NAMALWA (cell line): ENCODE data around the gene BIN1.

Experiments
- DNase-seq: peaks from one replicate; pipeline ENCODE4 v3.0.0-alpha.2; 2015; ENCODE audit warnings: low spot score

BIN1 gene

GRCh38 chr2:127058246-127058953 lies 48.6 kb downstream of the BIN1 start:
- DNase-seq, result no peak

GRCh38 chr2:127057371-127058245 lies 49.3 kb downstream of the BIN1 start:
- DNase-seq, result no peak

DNA sequence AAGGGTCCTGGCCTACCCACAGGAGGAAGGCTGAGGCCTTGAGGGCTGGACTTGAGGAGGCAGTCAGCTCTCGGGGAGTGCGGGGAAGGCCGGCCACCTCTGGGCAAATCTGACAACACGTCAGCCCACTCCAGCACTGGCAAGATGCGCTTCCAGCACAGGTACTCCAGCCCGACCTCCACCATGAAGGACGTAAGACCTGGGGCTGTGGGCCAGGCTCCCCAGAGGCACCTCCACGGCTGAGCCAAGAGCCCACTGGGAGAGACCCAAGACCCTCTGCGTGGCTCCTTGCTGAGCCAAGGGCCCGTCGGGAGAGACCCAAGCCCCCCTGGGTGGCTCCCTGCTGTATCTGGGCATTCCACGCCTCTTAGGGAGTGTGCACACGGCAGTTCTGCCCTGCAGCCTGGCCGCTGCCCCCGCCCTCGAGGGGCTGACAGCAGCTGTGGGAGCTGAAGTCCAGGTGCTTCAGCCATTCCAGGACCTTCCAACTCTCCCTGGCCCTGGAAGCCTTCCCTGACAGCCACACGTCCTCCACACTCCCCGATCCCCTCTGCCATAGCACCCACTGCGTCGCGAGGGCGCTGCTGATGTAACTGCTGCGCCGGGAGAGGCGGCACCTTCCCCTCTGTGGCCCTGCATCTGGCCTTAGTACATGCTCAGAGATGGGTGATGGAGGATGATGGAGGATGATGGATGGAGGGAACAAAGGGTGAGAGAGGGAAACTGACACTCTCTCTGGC lies 50.2 kb downstream of the BIN1 start:
- no peak for DNase-seq

DNA sequence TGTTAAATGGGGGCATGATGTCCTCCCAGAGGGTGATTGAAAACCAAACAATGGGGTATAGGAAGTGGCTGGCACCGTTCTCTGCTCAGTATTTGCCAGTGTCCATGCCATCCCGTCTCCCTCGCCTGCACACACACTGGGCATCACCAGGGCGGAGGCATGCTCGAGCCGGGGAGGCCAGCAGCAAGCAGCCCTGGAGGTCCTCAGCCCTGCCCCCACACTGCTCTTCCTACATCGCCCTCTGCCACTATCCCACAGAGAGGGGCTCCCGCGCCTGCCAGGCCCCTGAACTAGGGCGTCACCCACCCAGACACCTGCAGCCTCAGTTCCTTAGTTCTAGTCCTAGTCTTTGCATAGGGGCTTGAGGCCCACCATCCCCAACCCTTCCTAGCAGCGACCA lies 50.9 kb downstream of the BIN1 start:
- no peak for DNase-seq

- no peak for DNase-seq
Observed at GRCh38 chr2:127055786-127056076, 51.2 kb downstream of the BIN1 start.

DNA sequence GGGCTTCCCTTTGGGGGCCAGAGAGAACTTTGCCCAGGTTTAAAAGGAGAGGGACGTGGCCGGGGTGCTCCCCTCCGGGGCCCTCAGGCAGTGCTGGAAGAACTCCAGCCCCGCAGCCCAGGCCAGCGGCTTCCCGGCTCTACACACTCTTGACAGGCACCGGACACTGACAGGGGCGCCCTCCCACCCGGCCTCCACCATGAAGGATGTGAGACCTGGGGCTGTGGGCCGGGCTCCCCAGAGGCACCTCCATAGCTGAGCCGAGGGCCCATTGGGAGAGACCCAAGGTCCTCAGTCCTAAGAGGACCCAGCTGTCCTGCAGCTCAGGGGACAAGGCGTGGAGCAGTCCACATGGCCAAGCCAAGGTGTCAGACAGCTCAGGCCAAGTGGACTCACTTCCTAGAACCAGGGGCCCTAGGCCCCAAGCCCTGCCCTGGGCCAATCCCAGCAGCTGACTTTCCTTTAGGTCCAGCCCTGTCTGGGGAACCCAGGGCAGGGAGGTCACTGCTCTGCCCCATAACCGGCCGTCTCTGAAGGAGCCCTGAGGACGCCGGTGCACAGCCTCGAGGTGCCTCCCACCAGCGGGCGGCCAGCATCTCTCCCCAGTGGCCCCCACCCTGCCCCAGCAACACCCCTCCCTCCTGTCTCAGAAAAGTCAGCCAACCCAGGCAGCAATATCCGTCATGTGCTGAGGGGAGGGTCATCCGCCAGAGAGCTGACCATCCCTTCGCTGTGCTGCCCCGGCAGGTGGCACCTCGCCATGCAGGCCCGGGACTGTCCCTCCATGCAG lies 51.8 kb downstream of the BIN1 start:
- no peak for DNase-seq

DNA sequence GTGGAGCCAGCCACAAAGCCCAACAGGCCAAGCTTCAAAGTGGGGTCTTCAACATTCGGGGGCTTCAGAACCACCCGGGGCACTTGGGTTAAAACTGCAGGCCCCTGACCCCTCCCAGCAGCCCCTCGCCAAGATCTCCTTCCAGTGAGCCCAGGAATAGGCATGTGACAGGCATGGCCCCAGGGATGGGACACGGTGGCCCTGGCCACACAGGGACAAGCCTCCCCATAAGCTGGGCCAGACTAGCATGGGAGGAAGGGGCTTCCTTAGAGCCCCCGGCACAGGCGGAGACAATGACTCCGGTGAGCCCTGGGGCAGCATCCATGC lies 52.4 kb downstream of the BIN1 start:
- DNase-seq, result no peak

- no peak for DNase-seq
Observed at GRCh38 chr2:127053731-127054603, 53.0 kb downstream of the BIN1 start.

DNA sequence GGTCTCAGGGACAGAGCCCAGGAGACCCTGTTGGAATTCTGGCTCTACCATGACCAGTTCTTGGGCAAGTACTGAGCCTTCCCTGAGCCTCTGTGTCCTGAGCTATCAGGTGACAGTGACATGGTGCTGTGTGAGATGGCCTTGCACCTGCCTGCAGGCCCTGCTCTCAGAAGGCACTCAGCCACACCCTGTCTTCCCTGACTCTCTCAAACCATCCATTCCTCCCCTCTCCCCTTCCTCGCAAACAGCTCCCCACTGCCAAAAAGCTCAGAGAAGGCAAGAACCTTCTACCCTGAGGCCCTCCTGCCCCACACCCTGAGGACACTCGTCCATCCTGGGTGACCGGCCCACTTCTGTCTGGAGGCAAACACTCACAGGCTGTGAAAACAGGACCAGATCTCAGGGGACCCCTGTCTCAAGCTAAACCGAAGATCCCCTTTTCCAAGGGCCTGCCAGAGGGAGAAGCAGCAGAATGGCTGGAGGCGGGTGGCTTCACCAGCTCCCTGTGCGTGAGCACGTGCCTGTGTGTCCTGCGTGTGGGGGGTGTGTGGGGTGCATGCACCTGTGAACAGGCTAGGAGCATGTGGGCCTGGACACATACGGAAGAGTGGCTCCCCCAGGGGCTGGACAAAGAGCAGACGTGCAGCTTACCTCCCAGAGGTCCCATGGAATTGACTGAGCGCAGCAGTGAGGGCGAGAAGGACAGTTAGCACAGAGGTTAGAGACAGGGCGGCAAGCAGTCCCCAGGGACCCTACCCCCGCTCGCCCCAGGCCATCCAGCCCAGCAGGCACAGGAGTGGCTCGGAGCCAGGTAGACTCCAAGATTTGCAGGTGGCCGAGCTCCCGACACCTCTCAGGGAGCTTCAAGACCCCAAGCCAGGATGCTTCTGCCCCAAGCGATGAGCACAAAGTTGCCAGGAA lies 53.9 kb downstream of the BIN1 start:
- DNase-seq, result no peak

- no peak for DNase-seq
Observed at GRCh38 chr2:127052057-127052770, 54.7 kb downstream of the BIN1 start.

DNA sequence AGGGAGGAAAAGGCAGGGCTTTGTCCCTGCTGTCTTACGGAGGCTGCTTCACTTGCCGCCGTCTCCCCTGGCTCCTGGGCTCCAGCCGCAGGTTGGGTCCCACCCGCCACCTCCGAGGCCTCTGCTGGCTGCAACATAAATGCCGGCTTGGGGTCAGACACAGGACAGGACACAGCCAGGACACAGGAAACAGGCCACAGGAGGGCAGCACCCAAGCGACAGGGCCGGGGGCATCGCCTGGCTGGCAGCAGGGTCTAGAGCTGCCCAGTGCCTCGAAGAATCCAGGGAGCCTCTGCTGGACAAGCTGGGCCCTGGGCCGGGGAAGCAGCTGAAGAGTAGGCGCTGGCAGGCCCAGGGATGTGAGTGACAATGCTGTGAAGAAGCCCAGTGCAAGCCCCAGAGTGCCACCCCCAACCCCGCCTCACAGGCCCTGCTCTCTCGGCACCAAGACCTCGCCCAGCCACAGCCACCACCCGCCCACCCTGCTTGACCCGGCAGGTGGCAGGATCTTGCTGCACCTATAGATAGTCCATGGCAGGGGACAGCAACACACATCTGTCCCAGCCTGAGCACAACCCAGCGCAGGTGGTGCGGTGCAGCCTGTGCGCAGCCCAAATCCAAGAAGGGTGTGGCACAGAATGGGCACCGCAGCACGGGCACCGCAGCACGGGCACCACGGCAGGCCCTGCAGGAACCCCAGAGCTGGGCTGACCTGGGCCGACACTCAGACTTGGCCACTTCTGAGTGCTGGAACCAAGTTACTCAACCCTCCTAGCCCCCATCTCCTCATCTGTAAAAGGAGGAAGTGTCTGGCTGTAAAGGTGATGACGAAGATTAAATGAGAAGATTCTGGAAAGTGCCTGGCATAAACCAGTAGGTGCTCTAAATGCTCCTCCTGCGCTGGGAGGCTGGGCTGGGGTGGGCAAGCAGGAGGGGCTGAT lies 55.6 kb downstream of the BIN1 start:
- DNase-seq, result no peak

- no peak for DNase-seq
Observed at GRCh38 chr2:127050803-127051115, 56.2 kb downstream of the BIN1 start.

GRCh38 chr2:127049927-127050802 lies 56.8 kb downstream of the BIN1 start:
- peak; percentile 59 for DNase-seq

- no peak for DNase-seq
Observed at GRCh38 chr2:127048969-127049897, 57.7 kb downstream of the BIN1 start.

- no peak for DNase-seq
Observed at GRCh38 chr2:127048618-127048935, 58.4 kb downstream of the BIN1 start.
